Activated CD4-positive, alpha-beta T cell treated with anti-CD3 and anti-CD28 coated beads for 24 hours (primary cell): ENCODE results near the gene IL17RB.

Experiments used
- DNase-seq, 2 donors: peaks; one replicate each; pipeline ENCODE4 v3.0.0-alpha.2; 2020; ENCODE audit warnings: low read depth in 2 of 2

Gene IL17RB

GRCh38 chr3:53860196-53860595, 13.8 kb downstream of the IL17RB start:
- DNase-seq = no peak

DNA sequence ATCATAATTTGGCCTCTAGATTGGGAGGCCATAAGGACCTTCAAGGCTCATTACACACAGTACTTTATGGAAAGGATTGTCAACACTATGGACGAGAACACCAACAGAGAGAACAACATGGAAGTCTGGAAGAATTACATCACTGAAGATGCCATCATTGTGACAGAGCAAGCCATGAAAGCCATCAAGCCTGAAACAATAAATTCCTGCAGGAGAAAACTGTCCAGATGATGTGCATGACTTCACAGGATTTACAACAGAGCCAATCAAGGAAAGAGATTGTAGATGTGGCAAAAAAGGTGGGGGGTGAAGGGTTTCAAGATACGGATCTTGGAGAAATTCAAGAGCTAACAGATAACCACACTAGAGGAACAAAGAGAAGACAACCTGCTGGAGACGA, 15.9 kb downstream of the IL17RB start:
- DNase-seq = no peak

DNA sequence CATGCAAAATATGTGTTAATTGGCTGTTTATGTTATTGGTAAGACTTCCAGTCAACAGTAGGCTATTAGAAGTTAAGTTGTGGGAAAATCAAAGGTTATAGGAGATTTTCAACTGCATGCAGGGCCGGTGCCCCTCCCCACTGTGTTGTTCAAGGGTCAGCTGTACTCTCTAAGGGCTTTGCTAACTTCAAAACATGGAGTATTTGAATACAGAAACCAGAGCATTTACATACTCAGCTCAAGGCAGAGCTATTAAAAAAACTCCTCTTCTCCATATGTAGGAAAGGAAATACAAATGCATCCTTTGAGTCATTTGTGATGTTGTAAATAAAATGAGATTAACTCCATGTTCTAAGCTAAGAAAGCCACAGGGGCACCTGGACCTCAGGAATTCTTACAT, 16.8 kb downstream of the IL17RB start:
- DNase-seq = no peak

GRCh38 chr3:53865732-53866499, 19.5 kb downstream of the IL17RB start:
- no peak for DNase-seq

- no peak for DNase-seq
These were observed 34.3 kb downstream of the IL17RB start for GRCh38 chr3:53880396-53881345.

DNA sequence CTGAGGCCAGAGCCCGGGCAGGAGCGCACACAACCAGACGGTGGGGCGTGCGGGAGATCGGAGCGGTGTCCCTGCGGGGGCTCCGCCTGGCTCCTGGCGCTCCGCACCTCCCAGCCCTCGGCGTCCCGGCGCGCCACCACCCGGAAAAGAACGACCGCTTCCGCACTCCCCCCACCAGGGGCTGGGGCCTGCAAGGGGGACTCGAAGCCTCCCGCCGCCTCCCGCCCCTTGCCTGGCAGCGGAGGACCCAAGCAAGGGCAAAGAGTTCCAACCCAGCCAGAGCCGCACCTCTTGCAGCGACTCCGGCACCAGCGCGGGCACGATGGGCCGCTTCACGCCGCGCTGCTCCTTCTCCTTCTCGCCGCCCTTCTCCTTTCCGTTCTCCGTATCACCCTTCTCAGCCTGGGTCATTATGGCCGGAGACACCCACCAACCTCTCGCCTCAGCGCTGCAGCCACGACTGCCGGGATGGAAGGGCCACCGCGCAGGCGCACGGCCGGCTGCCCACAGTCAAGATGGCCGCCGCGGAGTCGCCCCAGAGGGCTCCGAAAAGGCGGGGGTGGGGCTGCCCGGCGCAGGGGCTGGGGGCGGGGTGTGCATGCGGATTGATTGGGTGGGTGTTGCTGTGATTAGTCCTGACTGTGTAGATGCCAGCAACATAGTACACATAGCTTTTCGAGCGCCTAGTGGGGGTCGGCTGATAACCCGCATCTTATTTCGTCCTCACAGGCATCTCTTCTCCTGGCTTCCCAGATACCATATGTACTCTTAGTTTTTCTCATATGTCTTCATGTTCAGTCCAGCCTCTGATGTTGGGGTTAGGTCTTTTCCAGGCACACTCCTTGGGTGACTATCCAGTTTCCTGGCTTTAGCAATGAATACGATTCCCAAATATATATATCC, 35.6 kb downstream of the IL17RB start, which contains the start of gene ACTR8:
TSS of gene ACTR8 (minus strand) at position 462 of the 903 bp plus-strand sequence. CDS start at position 411, 51 bp downstream.
- peak; percentile 77 to 82 for DNase-seq

GRCh38 chr3:53883008-53883407, 36.6 kb downstream of the IL17RB start:
- DNase-seq = no peak

GRCh38 chr3:53884623-53885022, 38.3 kb downstream of the IL17RB start:
- DNase-seq = no peak

DNA sequence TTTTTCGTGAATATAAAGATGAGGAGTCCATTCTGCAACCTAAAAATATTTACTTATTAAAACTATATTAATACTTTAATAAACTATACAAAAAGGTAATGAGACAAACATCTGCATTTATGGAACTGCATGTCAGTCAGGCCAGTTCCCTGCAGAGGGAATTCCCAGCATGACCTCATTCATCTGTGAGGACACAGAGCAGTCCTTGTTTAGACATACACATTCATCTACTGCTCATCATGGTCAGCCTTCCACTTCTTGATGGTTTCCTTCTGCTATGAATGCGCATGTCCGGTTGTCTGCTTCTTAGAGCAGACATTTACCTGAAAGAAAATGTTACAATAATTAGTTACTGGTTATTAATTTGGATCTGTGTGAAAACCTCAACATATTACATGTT, 38.9 kb downstream of the IL17RB start:
- DNase-seq = no peak

DNA sequence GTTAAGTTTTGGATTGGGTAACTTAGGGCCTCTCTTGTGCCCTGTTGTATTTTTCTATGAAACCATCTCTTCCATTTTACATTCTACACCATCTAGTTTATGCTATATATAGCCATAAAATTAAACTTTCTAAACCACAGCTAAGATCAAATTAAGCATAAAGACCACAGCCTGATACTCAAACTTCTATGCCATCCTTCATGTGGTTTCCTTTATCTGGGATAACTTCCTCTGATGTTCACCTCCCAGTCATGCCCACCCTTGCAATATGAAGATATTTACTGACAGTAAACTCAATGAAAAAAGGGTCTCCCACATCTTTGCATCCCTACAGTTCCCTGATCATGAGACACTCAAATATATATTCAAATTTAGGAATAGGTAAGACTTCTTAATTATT, 41.1 kb downstream of the IL17RB start:
- DNase-seq = no peak

DNA sequence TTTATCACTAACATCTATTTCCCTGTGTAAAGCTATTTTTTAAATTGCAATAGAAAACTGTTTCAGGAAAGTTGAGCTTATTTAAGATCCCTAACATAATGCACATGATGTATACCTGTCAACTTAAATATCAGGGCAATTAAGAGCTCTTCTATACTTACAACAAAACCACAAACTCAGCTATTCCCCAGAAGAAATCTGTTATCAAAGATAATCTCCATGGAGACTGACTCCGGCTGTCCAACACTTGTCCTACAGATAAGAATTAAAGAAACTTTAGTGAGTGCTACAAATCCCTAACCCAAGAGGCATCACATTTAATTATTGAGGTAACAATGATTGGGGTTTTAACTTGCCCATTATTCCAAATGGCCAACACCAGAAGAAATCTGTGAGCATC, 41.9 kb downstream of the IL17RB start:
- DNase-seq = no peak

GRCh38 chr3:53890726-53891475, 44.5 kb downstream of the IL17RB start:
- DNase-seq = peak in 1 of 2 donors; percentile 15

GRCh38 chr3:53891497-53892285, 45.3 kb downstream of the IL17RB start, which contains the start of gene SELENOK:
SELENOK (minus strand) TSS chr3:53891859.
- DNase-seq = peak; percentile 88 to 90

GRCh38 chr3:53892286-53892637, 45.9 kb downstream of the IL17RB start:
- DNase-seq = no peak

DNA sequence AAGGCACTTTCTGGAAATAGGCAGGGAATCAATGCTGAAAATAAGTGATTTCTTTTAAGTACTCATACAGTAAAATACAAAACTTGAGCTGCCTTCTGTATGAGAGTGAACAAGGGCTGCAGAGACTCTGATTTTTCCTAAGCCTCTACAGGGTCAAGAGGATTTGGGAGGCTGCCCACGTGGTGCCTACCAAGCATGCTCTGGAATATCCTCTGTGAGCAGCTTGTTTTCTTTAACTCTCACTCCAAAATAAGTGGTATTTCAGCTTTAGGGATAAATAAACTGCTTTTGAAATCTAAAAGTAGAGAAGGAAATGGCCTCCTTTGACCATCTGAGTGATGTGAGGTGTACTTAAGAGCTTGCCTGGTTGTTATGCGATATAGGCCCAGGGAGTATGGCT, 53.4 kb downstream of the IL17RB start:
- no peak for DNase-seq

DNA sequence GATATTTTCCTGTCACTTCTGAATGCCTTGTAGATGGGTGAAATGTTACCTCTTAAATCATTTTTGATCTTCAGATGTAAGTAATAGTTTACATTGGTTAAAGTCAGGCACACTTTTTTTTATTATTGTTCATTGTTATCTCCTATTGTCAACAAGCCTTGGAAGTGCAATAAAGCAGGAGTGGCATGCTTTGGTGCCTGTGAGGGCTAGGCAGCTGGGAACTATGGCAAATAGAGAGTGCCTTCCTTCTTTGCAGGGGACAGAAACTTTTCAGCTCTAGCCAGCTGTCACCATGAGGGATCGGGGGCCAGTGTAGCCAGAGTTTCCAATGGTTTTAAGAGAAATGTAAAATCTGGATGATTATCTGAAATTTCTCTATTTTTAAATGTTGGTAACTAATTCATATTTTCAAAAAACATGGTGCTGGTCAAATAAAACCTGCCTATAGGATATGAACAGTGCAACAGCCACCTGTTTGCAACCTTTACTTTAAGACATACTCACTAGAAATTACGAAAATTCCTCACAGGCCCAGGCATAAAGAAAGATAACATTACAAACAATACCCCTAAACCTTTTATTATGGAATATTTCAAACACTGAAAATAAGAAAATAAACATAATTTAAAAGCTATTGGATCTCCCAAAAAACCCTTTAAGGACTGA, 54.4 kb downstream of the IL17RB start:
- DNase-seq = no peak

- DNase-seq = no peak
These were observed 55.7 kb downstream of the IL17RB start for GRCh38 chr3:53902067-53902466.

GRCh38 chr3:53902711-53903110, 56.3 kb downstream of the IL17RB start:
- no peak for DNase-seq

GRCh38 chr3:53913401-53913800, 67.0 kb downstream of the IL17RB start:
- no peak for DNase-seq
